AG09319 (cell line): ENCODE results near the gene CYP26A1.
A peak's percentile ranks its signal among the peaks of the same experiment; 100 is the strongest.

Source experiments
- DNase-seq: peaks from one replicate; pipeline ENCODE4 v3.0.0-alpha.2; 2010; ENCODE audit warnings: low read depth; ENCODE audit errors: extremely low read depth
- CTCF ChIP-seq: IDR thresholded peaks from 2 replicates; pipeline ENCODE4 v1.5.1; 2011; ENCODE audit warnings: low read depth, mild to moderate bottlenecking, inconsistent platforms, low read length, moderate library complexity

CYP26A1 gene

GRCh38 chr10:93032809-93033137, 40.9 kb upstream of the CYP26A1 start:
- no peak for DNase-seq
- TF ChIP-seq CTCF: no peak

GRCh38 chr10:93034426-93034825, 39.3 kb upstream of the CYP26A1 start:
- DNase-seq: peak; percentile 1
- no peak for TF ChIP-seq CTCF

GRCh38 chr10:93039110-93039509, 34.6 kb upstream of the CYP26A1 start:
- no peak for DNase-seq
- TF ChIP-seq CTCF: no peak

- TF ChIP-seq CTCF: peak; percentile 65
- DNase-seq: no peak
Observed at GRCh38 chr10:93039721-93040120, 34.0 kb upstream of the CYP26A1 start.

- DNase-seq: no peak
- no peak for TF ChIP-seq CTCF
Observed at GRCh38 chr10:93054486-93054885, 19.2 kb upstream of the CYP26A1 start.

GRCh38 chr10:93058139-93058538, 15.6 kb upstream of the CYP26A1 start:
- no peak for DNase-seq
- no peak for TF ChIP-seq CTCF

- TF ChIP-seq CTCF: no peak
- no peak for DNase-seq
Observed at GRCh38 chr10:93059975-93060886, 13.5 kb upstream of the CYP26A1 start, which contains the start of gene CYP26C1. Gene CYP26C1, plus strand, starts transcription at chr10:93060798. Its CDS starts 466 bp downstream, at chr10:93061264.
